NCI-H748 (cell line): ENCODE data around the gene RBKS.
"Not testable (repeated sequence)": the region's sequence is repeated elsewhere in the genome, so short reads cannot be mapped to it uniquely, and the experiment has no call there.

ENCODE experiments used
- DNase-seq: peaks from one replicate; lab custom pipeline; 2025; ENCODE audit not compliant: unreplicated experiment; lab: John Stamatoyannopoulos, UW

RBKS gene

GRCh38 chr2:27875089-27875881, 14.9 kb downstream of the RBKS start:
- DNase-seq, result no peak

- no peak for DNase-seq
Measured at GRCh38 chr2:27873091-27873490, 17.1 kb downstream of the RBKS start.

GRCh38 chr2:27871802-27872201, 18.4 kb downstream of the RBKS start:
- peak; percentile 11 for DNase-seq

- DNase-seq, result no peak
Measured at GRCh38 chr2:27870724-27871123, 19.5 kb downstream of the RBKS start.

GRCh38 chr2:27869763-27870162, 20.4 kb downstream of the RBKS start:
- no peak for DNase-seq

GRCh38 chr2:27866237-27866636, 23.9 kb downstream of the RBKS start:
- DNase-seq, result no peak

- not testable (repeated sequence) for DNase-seq
Measured at GRCh38 chr2:27863955-27864354, 26.2 kb downstream of the RBKS start.

GRCh38 chr2:27863146-27863545, 27.0 kb downstream of the RBKS start:
- DNase-seq, result no peak

- DNase-seq, result no peak
Measured at GRCh38 chr2:27860111-27860510, 30.1 kb downstream of the RBKS start.

- DNase-seq, result no peak
Measured at GRCh38 chr2:27857417-27858172, 32.6 kb downstream of the RBKS start.

- no peak for DNase-seq
Measured at GRCh38 chr2:27856956-27857355, 33.2 kb downstream of the RBKS start.

GRCh38 chr2:27856386-27856785, 33.8 kb downstream of the RBKS start:
- no peak for DNase-seq

- DNase-seq, result no peak
Measured at GRCh38 chr2:27855476-27855875, 34.7 kb downstream of the RBKS start.

GRCh38 chr2:27854229-27854862, 35.8 kb downstream of the RBKS start:
- no peak for DNase-seq

GRCh38 chr2:27852691-27853090, 37.5 kb downstream of the RBKS start:
- no peak for DNase-seq

- DNase-seq, result no peak
Measured at GRCh38 chr2:27849558-27850205, 40.5 kb downstream of the RBKS start.

GRCh38 chr2:27847333-27847732, 42.9 kb downstream of the RBKS start:
- DNase-seq, result no peak

- DNase-seq, result no peak
Measured at GRCh38 chr2:27844821-27845255, 45.3 kb downstream of the RBKS start.

GRCh38 chr2:27843992-27844391, 46.2 kb downstream of the RBKS start:
- no peak for DNase-seq

- no peak for DNase-seq
Measured at GRCh38 chr2:27842894-27843293, 47.3 kb downstream of the RBKS start.

- DNase-seq, result no peak
Measured at GRCh38 chr2:27839022-27839618, 51.1 kb downstream of the RBKS start.
